SJSA1 (cell line): ENCODE data around the gene TNFRSF21. TPM values are rescaled to one million over a fixed set of nuclear protein-coding genes. Genes with fewer than 3 reads are reported as not detected.

Experiments
- DNase-seq, 2 experiments: peaks; one replicate each; pipeline ENCODE4 v3.0.0-alpha.2; 2015 to 2020; ENCODE audit warnings: low spot score in 2 of 2, low read depth in 1 of 2
- H3K27ac ChIP-seq: fragments of 250-450 bp; sonication (Bioruptor Pico); 2 replicates; pipeline ENCODE4 v1.5.1; 2020; ENCODE audit warnings: mild to moderate bottlenecking, moderate library complexity
- H3K27me3 ChIP-seq: fragments of 250-450 bp; sonication (Bioruptor Pico); replicated peaks from 2 replicates; pipeline ENCODE4 v1.5.1; 2020; ENCODE audit warnings: mild to moderate bottlenecking, moderate library complexity
- H3K36me3 ChIP-seq: fragments of 250-450 bp; sonication (Bioruptor Pico); 2 replicates; pipeline ENCODE4 v1.5.1; 2020; ENCODE audit warnings: mild to moderate bottlenecking
- H3K4me1 ChIP-seq: fragments of 250-450 bp; sonication (Bioruptor Pico); replicated peaks from 2 replicates; pipeline ENCODE4 v1.6.1; 2021; ENCODE audit warnings: mild to moderate bottlenecking
- H3K4me3 ChIP-seq: fragments of 250-450 bp; sonication (Bioruptor Pico); 2 replicates; pipeline ENCODE4 v1.5.1; 2020; ENCODE audit warnings: mild to moderate bottlenecking
- H3K9me3 ChIP-seq: fragments of 250-450 bp; sonication (Bioruptor Pico); replicated peaks from 2 replicates; pipeline ENCODE4 v1.5.1; 2020; ENCODE audit warnings: mild to moderate bottlenecking
- total RNA-seq: library from RNA; depleted of rRNA; stranded (reverse); fragments of >200 nt; shearing (Covaris generic); gene quantifications from 2 replicates; pipeline ENCODE4 v1.2.3, GENCODE V29; 2014

TNFRSF21 gene
- total RNA-seq, 1 experiment from 2014 or later: 0.68 TPM

GRCh38 chr6:47262231-47262630, 47.5 kb downstream of the TNFRSF21 start:
- no peaks in the 10 kb centered on the region for H3K4me1 ChIP-seq
- no peak for DNase-seq
- no peaks in the 10 kb centered on the region for H3K36me3 ChIP-seq
- H3K27ac ChIP-seq: no peak overlapping the region
- H3K9me3 ChIP-seq: no peaks in the 10 kb centered on the region
- no peaks in the 10 kb centered on the region for H3K27me3 ChIP-seq
- H3K4me3 ChIP-seq: no peak overlapping the region

- H3K9me3 ChIP-seq: no peaks in the 10 kb centered on the region
- no peaks in the 10 kb centered on the region for H3K4me1 ChIP-seq
- no peaks in the 10 kb centered on the region for H3K27me3 ChIP-seq
- H3K27ac ChIP-seq: no peak overlapping the region
- no peak for DNase-seq
- no peak overlapping the region for H3K4me3 ChIP-seq
- H3K36me3 ChIP-seq: no peaks in the 10 kb centered on the region
Observed at GRCh38 chr6:47261191-47261590, 48.5 kb downstream of the TNFRSF21 start.

- Histone ChIP-seq H3K27me3 (no peaks in the 10 kb centered on the region), H3K9me3 (no peaks in the 10 kb centered on the region), H3K4me1 (no peaks in the 10 kb centered on the region), H3K36me3 (no peaks in the 10 kb centered on the region), H3K4me3 (no peak overlapping the region), H3K27ac (no peak overlapping the region)
- no peak for DNase-seq
Observed at GRCh38 chr6:47260021-47260420, 49.7 kb downstream of the TNFRSF21 start.

GRCh38 chr6:47258724-47259347, 50.9 kb downstream of the TNFRSF21 start:
- no peaks in the 10 kb centered on the region for H3K4me1 ChIP-seq
- no peaks in the 10 kb centered on the region for H3K27me3 ChIP-seq
- H3K4me3 ChIP-seq: no peak overlapping the region
- no peaks in the 10 kb centered on the region for H3K36me3 ChIP-seq
- DNase-seq: no peak
- H3K9me3 ChIP-seq: no peaks in the 10 kb centered on the region
- H3K27ac ChIP-seq: no peak overlapping the region

GRCh38 chr6:47256981-47257730, 52.5 kb downstream of the TNFRSF21 start:
- H3K4me1 ChIP-seq: no peaks in the 10 kb centered on the region
- H3K4me3 ChIP-seq: no peak overlapping the region
- H3K36me3 ChIP-seq: no peaks in the 10 kb centered on the region
- H3K27ac ChIP-seq: no peak overlapping the region
- H3K27me3 ChIP-seq: no peaks in the 10 kb centered on the region
- H3K9me3 ChIP-seq: no peaks in the 10 kb centered on the region
- no peak for DNase-seq

GRCh38 chr6:47256361-47256760, 53.3 kb downstream of the TNFRSF21 start:
- Histone ChIP-seq H3K27me3 (no peaks in the 10 kb centered on the region), H3K4me3 (no peak overlapping the region), H3K9me3 (no peaks in the 10 kb centered on the region), H3K36me3 (no peaks in the 10 kb centered on the region), H3K27ac (no peak overlapping the region), H3K4me1 (no peaks in the 10 kb centered on the region)
- DNase-seq: no peak

GRCh38 chr6:47254906-47255305, 54.8 kb downstream of the TNFRSF21 start:
- H3K4me3 ChIP-seq: no peak overlapping the region
- no peak overlapping the region for H3K27ac ChIP-seq
- no peaks in the 10 kb centered on the region for H3K9me3 ChIP-seq
- no peak for DNase-seq
- no peaks in the 10 kb centered on the region for H3K27me3 ChIP-seq
- no peaks in the 10 kb centered on the region for H3K4me1 ChIP-seq
- no peaks in the 10 kb centered on the region for H3K36me3 ChIP-seq

- no peaks in the 10 kb centered on the region for H3K36me3 ChIP-seq
- H3K9me3 ChIP-seq: no peaks in the 10 kb centered on the region
- no peaks in the 10 kb centered on the region for H3K27me3 ChIP-seq
- H3K27ac ChIP-seq: no peak overlapping the region
- no peak for DNase-seq
- no peak overlapping the region for H3K4me3 ChIP-seq
- H3K4me1 ChIP-seq: no peaks in the 10 kb centered on the region
Observed at GRCh38 chr6:47254051-47254450, 55.7 kb downstream of the TNFRSF21 start.

- H3K36me3 ChIP-seq: no peaks in the 10 kb centered on the region
- no peak overlapping the region for H3K27ac ChIP-seq
- no peaks in the 10 kb centered on the region for H3K9me3 ChIP-seq
- no peak for DNase-seq
- no peaks in the 10 kb centered on the region for H3K27me3 ChIP-seq
- H3K4me1 ChIP-seq: no peaks in the 10 kb centered on the region
- H3K4me3 ChIP-seq: no peak overlapping the region
Observed at GRCh38 chr6:47253136-47253535, 56.6 kb downstream of the TNFRSF21 start.

GRCh38 chr6:47252633-47253032, 57.1 kb downstream of the TNFRSF21 start:
- Histone ChIP-seq H3K36me3 (no peaks in the 10 kb centered on the region), H3K4me1 (no peaks in the 10 kb centered on the region), H3K9me3 (no peaks in the 10 kb centered on the region), H3K4me3 (no peak overlapping the region), H3K27me3 (no peaks in the 10 kb centered on the region), H3K27ac (no peak overlapping the region)
- no peak for DNase-seq

- H3K36me3 ChIP-seq: no peaks in the 10 kb centered on the region
- H3K4me3 ChIP-seq: no peak overlapping the region
- DNase-seq: no peak
- H3K9me3 ChIP-seq: no peaks in the 10 kb centered on the region
- no peaks in the 10 kb centered on the region for H3K27me3 ChIP-seq
- no peaks in the 10 kb centered on the region for H3K4me1 ChIP-seq
- H3K27ac ChIP-seq: no peak overlapping the region
Observed at GRCh38 chr6:47251396-47251795, 58.3 kb downstream of the TNFRSF21 start.

- no peak overlapping the region for H3K27ac ChIP-seq
- H3K36me3 ChIP-seq: no peaks in the 10 kb centered on the region
- no peaks in the 10 kb centered on the region for H3K4me1 ChIP-seq
- H3K27me3 ChIP-seq: no peaks in the 10 kb centered on the region
- no peak overlapping the region for H3K4me3 ChIP-seq
- no peak for DNase-seq
- no peaks in the 10 kb centered on the region for H3K9me3 ChIP-seq
Observed at GRCh38 chr6:47250302-47250701, 59.4 kb downstream of the TNFRSF21 start.

- Histone ChIP-seq H3K36me3 (no peaks in the 10 kb centered on the region), H3K27me3 (no peaks in the 10 kb centered on the region), H3K9me3 (no peaks in the 10 kb centered on the region), H3K4me3 (no peak overlapping the region), H3K4me1 (no peaks in the 10 kb centered on the region), H3K27ac (no peak overlapping the region)
- no peak for DNase-seq
Observed at GRCh38 chr6:47248446-47248845, 61.3 kb downstream of the TNFRSF21 start.

GRCh38 chr6:47247227-47247797, 62.4 kb downstream of the TNFRSF21 start:
- Histone ChIP-seq H3K9me3 (no peaks in the 10 kb centered on the region), H3K4me1 (peaks cover 5% of the 10 kb centered on the region), H3K4me3 (no peak overlapping the region), H3K27me3 (no peaks in the 10 kb centered on the region), H3K27ac (no peak overlapping the region), H3K36me3 (no peaks in the 10 kb centered on the region)
- DNase-seq: no peak
